Left hindlimb (tissue), 1 donor: ENCODE measurements around the gene FRMD4B.

Experiments
- DNase-seq: peaks from one replicate; pipeline ENCODE4 v3.0.0-alpha.2; 2018

FRMD4B gene

GRCh38 chr3:69385723-69386555 lies at the start of gene FRMD4B:
Gene FRMD4B, minus strand, starts transcription at chr3:69386088. Its CDS starts 99 bp downstream, at chr3:69385989.
- DNase-seq, result peak; percentile 83

- DNase-seq, result no peak
Measured at GRCh38 chr3:69433969-69434325, 48.1 kb upstream of the FRMD4B start.

GRCh38 chr3:69433121-69433968 lies 47.5 kb upstream of the FRMD4B start:
- no peak for DNase-seq

- DNase-seq, result no peak
Measured at GRCh38 chr3:69428657-69429255, 42.9 kb upstream of the FRMD4B start.

GRCh38 chr3:69426967-69427304 lies 41.0 kb upstream of the FRMD4B start:
- no peak for DNase-seq

- no peak for DNase-seq
Measured at GRCh38 chr3:69426291-69426966, 40.5 kb upstream of the FRMD4B start.

- DNase-seq, result no peak
Measured at GRCh38 chr3:69425249-69425648, 39.4 kb upstream of the FRMD4B start.

GRCh38 chr3:69423463-69424155 lies 37.7 kb upstream of the FRMD4B start:
- DNase-seq, result no peak

- DNase-seq, result no peak
Measured at GRCh38 chr3:69422751-69423150, 36.9 kb upstream of the FRMD4B start.

- DNase-seq, result no peak
Measured at GRCh38 chr3:69420781-69421520, 35.1 kb upstream of the FRMD4B start.

GRCh38 chr3:69419276-69419675 lies 33.4 kb upstream of the FRMD4B start:
- no peak for DNase-seq

- DNase-seq, result no peak
Measured at GRCh38 chr3:69417541-69418078, 31.7 kb upstream of the FRMD4B start.

GRCh38 chr3:69413551-69414207 lies 27.8 kb upstream of the FRMD4B start:
- no peak for DNase-seq

- DNase-seq, result no peak
Measured at GRCh38 chr3:69411346-69411745, 25.5 kb upstream of the FRMD4B start.

GRCh38 chr3:69410301-69410700 lies 24.4 kb upstream of the FRMD4B start:
- DNase-seq, result peak; percentile 64

- no peak for DNase-seq
Measured at GRCh38 chr3:69409831-69410230, 23.9 kb upstream of the FRMD4B start.

GRCh38 chr3:69409011-69409410 lies 23.1 kb upstream of the FRMD4B start:
- no peak for DNase-seq

GRCh38 chr3:69408542-69408941 lies 22.7 kb upstream of the FRMD4B start:
- no peak for DNase-seq

GRCh38 chr3:69407908-69408307 lies 22.0 kb upstream of the FRMD4B start:
- DNase-seq, result no peak

- DNase-seq, result peak; percentile 56
Measured at GRCh38 chr3:69406163-69406562, 20.3 kb upstream of the FRMD4B start.

GRCh38 chr3:69405067-69405466 lies 19.2 kb upstream of the FRMD4B start:
- no peak for DNase-seq
